SJSA1 (cell line): Measurements from ENCODE around the gene SCN5A. TPM values are rescaled to one million over a fixed set of nuclear protein-coding genes. Genes with fewer than 3 reads are reported as not detected.

Source experiments
- DNase-seq, 2 experiments: peaks; one replicate each; pipeline ENCODE4 v3.0.0-alpha.2; 2015 to 2020; ENCODE audit warnings: low spot score in 2 of 2, low read depth in 1 of 2
- H3K27ac ChIP-seq: fragments of 250-450 bp; sonication (Bioruptor Pico); 2 replicates; pipeline ENCODE4 v1.5.1; 2020; ENCODE audit warnings: mild to moderate bottlenecking, moderate library complexity
- H3K27me3 ChIP-seq: fragments of 250-450 bp; sonication (Bioruptor Pico); replicated peaks from 2 replicates; pipeline ENCODE4 v1.5.1; 2020; ENCODE audit warnings: mild to moderate bottlenecking, moderate library complexity
- H3K36me3 ChIP-seq: fragments of 250-450 bp; sonication (Bioruptor Pico); 2 replicates; pipeline ENCODE4 v1.5.1; 2020; ENCODE audit warnings: mild to moderate bottlenecking
- H3K4me1 ChIP-seq: fragments of 250-450 bp; sonication (Bioruptor Pico); replicated peaks from 2 replicates; pipeline ENCODE4 v1.6.1; 2021; ENCODE audit warnings: mild to moderate bottlenecking
- H3K4me3 ChIP-seq: fragments of 250-450 bp; sonication (Bioruptor Pico); 2 replicates; pipeline ENCODE4 v1.5.1; 2020; ENCODE audit warnings: mild to moderate bottlenecking
- H3K9me3 ChIP-seq: fragments of 250-450 bp; sonication (Bioruptor Pico); replicated peaks from 2 replicates; pipeline ENCODE4 v1.5.1; 2020; ENCODE audit warnings: mild to moderate bottlenecking
- total RNA-seq: library from RNA; depleted of rRNA; stranded (reverse); fragments of >200 nt; shearing (Covaris generic); gene quantifications from 2 replicates; pipeline ENCODE4 v1.2.3, GENCODE V29; 2014

SCN5A gene
- total RNA-seq, 1 experiment from 2014 or later = 1.6 TPM

DNA sequence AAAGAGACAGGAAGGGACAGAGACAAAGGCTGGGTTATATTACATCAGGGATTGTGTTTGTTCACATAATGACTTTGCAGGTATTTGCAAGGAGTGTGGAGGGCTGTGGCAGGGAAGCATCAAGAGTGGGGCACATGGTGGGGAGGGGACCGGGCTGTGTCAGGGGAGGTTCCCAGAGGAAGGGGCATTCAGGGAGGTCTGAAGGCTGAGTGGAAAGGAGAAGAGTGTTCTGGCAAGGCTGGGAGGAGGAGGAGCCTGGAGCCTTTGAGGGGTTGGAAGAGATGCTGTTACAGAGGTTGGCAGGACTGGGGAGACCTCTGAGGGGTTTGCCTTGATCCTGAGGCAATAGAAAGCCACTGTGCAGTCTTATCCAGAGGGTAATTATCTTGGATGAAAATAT lies 103.9 kb downstream of the SCN5A start:
- Histone ChIP-seq H3K4me1 (no peaks in the 10 kb centered on the region), H3K27me3 (no peaks in the 10 kb centered on the region), H3K36me3 (no peaks in the 10 kb centered on the region), H3K9me3 (no peaks in the 10 kb centered on the region), H3K27ac (no peak overlapping the region), H3K4me3 (no peak overlapping the region)
- DNase-seq = no peak

GRCh38 chr3:38544926-38545325 lies 104.6 kb downstream of the SCN5A start:
- no peak overlapping the region for H3K4me3 ChIP-seq
- H3K27ac ChIP-seq = no peak overlapping the region
- H3K9me3 ChIP-seq = no peaks in the 10 kb centered on the region
- no peaks in the 10 kb centered on the region for H3K27me3 ChIP-seq
- no peaks in the 10 kb centered on the region for H3K4me1 ChIP-seq
- DNase-seq = no peak
- no peaks in the 10 kb centered on the region for H3K36me3 ChIP-seq

DNA sequence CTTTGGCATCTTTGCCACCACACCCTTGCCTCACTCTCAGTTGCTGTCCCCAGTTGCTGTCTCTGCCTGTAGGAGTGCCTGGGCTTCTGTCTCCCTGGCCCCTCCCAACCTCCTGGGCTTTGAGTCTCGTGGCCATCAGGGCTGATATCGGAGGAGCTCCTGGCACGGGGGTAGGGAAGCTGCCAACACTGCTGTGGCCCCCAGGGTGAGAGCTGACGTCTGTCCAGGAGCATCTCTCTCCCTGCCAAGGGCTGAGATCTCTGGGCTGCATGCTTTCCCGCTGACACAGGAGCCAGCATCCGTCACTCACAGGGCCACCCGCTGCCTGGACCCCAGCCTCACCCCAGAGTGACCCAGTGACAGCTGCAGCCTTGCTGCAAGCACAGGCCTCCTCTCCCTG lies 105.9 kb downstream of the SCN5A start:
- no peaks in the 10 kb centered on the region for H3K4me1 ChIP-seq
- no peak for DNase-seq
- no peak overlapping the region for H3K27ac ChIP-seq
- H3K4me3 ChIP-seq = no peak overlapping the region
- no peaks in the 10 kb centered on the region for H3K36me3 ChIP-seq
- no peaks in the 10 kb centered on the region for H3K9me3 ChIP-seq
- no peaks in the 10 kb centered on the region for H3K27me3 ChIP-seq

GRCh38 chr3:38542401-38543298 lies 106.8 kb downstream of the SCN5A start:
- H3K4me3 ChIP-seq = no peak overlapping the region
- DNase-seq = no peak
- no peaks in the 10 kb centered on the region for H3K27me3 ChIP-seq
- no peaks in the 10 kb centered on the region for H3K4me1 ChIP-seq
- no peaks in the 10 kb centered on the region for H3K9me3 ChIP-seq
- H3K27ac ChIP-seq = no peak overlapping the region
- H3K36me3 ChIP-seq = no peaks in the 10 kb centered on the region

DNA sequence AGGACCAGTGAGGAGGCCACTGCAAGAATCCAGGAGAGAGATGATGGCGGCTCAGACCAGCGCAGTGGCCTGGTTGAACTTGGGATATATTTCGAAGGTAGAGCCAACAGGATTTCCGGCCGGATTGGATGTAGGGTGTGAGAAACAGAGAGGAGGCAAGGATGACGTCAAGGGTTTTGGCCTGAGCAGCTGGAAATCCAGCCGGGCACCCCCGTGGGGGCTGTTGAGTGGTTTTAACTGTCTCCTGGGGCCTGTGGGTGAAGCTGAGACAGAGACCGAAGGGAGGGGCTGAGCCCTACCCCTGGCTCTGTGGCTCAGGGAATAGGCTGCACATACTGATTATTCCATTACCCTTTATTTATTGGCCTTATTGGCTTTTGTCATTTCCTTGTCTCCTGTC lies 107.7 kb downstream of the SCN5A start:
- Histone ChIP-seq H3K9me3 (no peaks in the 10 kb centered on the region), H3K4me3 (no peak overlapping the region), H3K27ac (no peak overlapping the region), H3K27me3 (no peaks in the 10 kb centered on the region), H3K36me3 (no peaks in the 10 kb centered on the region), H3K4me1 (no peaks in the 10 kb centered on the region)
- DNase-seq = no peak

DNA sequence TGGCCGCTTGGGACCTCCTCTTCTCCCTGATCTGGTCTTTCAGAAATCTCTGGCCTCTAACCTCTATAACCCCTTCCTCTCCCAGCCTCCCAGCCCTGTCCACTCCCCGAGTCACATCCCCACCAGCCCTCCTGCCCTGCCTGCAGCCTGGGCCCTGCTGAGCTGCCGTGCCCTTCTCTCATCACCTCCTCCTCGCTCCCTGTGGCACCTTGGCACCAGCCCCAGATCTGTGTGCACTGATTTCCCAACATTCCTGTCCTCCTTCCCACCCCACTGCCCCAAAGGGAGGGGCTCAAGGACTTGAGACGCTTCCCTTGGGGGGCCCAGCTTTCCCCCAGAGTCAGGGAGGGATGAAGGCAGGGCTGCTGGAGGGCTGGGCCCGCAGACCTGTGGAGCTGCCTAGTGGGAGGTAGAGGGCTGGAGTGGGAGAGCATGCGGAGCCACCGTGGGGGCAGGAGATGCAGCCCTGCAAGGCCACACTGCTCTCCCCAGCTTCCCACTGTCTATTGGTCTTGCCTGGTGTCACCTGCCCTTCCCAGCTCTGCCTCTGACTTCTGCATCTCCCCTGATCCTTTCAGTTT lies 110.6 kb downstream of the SCN5A start:
- no peak overlapping the region for H3K4me3 ChIP-seq
- DNase-seq = no peak
- H3K27ac ChIP-seq = no peak overlapping the region
- no peaks in the 10 kb centered on the region for H3K9me3 ChIP-seq
- H3K36me3 ChIP-seq = no peaks in the 10 kb centered on the region
- no peaks in the 10 kb centered on the region for H3K4me1 ChIP-seq
- H3K27me3 ChIP-seq = no peaks in the 10 kb centered on the region

- DNase-seq = no peak
- Histone ChIP-seq H3K4me1 (no peaks in the 10 kb centered on the region), H3K36me3 (no peaks in the 10 kb centered on the region), H3K4me3 (no peak overlapping the region), H3K27me3 (no peaks in the 10 kb centered on the region), H3K27ac (no peak overlapping the region), H3K9me3 (no peaks in the 10 kb centered on the region)
Observed at GRCh38 chr3:38536671-38537070, 112.8 kb downstream of the SCN5A start.

DNA sequence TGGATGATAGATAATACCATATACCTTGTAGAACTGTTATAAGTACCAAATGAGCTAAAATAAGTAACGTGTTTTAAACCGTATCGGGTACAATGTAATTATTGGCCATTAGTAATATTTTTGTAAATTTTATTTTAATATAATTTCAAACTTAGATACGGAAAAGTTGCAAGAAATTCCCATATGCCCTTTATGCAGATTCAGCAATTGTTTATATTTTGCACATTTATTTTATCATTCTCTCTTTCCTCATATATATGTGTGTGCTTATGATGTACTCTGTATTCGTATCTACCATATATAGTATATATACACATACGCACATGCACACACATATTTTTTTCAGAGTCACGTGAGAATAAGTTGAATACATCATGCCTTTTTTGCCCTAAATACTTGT lies 114.9 kb downstream of the SCN5A start:
- DNase-seq = no peak
- Histone ChIP-seq H3K36me3 (no peaks in the 10 kb centered on the region), H3K4me3 (no peak overlapping the region), H3K9me3 (no peaks in the 10 kb centered on the region), H3K27ac (no peak overlapping the region), H3K27me3 (no peaks in the 10 kb centered on the region), H3K4me1 (no peaks in the 10 kb centered on the region)

GRCh38 chr3:38534180-38534579 lies 115.3 kb downstream of the SCN5A start:
- H3K36me3 ChIP-seq = no peaks in the 10 kb centered on the region
- no peak overlapping the region for H3K27ac ChIP-seq
- H3K9me3 ChIP-seq = no peaks in the 10 kb centered on the region
- no peaks in the 10 kb centered on the region for H3K4me1 ChIP-seq
- no peaks in the 10 kb centered on the region for H3K27me3 ChIP-seq
- H3K4me3 ChIP-seq = no peak overlapping the region
- DNase-seq = no peak

DNA sequence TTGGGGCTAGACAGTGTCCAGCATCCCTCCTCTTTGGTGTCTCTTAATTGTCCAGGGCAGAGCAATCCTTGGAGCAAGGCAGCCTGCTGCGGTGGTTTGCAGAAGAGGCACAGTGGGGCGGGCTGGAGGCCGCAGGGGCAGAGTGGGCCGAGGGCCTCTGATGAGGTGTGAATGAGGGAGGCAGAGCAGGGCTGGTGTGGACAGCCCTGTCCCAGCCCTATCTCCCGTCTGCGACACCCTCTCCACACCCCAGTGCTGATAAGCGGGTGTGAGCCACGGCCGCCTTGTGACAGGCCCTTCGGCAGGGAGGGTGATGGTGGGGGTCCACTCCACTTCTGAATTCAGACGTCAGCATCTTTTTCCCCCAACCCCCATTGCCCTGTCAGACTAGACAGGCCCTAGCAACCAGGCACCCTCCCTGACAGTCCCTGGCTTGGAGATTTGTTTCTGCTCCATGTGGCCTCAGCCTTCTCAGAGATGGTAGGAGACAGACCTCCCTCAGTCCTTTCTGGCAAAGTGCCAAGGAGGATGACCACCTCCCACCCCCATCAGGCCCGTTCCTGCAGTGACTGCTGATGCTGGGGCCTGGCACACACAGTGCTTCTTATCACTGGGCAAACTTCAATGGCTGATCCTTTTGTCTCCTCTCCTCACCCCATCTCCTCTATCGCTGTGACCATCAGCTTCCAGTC lies 116.1 kb downstream of the SCN5A start:
- Histone ChIP-seq H3K4me1 (no peaks in the 10 kb centered on the region), H3K27ac (no peak overlapping the region), H3K9me3 (no peaks in the 10 kb centered on the region), H3K27me3 (no peaks in the 10 kb centered on the region), H3K36me3 (no peaks in the 10 kb centered on the region), H3K4me3 (no peak overlapping the region)
- no peak for DNase-seq

- H3K4me3 ChIP-seq = no peak overlapping the region
- no peaks in the 10 kb centered on the region for H3K4me1 ChIP-seq
- H3K27ac ChIP-seq = no peak overlapping the region
- no peaks in the 10 kb centered on the region for H3K27me3 ChIP-seq
- H3K36me3 ChIP-seq = no peaks in the 10 kb centered on the region; the same call in 1 of the 2 replicates
- no peaks in the 10 kb centered on the region for H3K9me3 ChIP-seq
- no peak for DNase-seq
Observed at GRCh38 chr3:38532529-38532928, 117.0 kb downstream of the SCN5A start.

DNA sequence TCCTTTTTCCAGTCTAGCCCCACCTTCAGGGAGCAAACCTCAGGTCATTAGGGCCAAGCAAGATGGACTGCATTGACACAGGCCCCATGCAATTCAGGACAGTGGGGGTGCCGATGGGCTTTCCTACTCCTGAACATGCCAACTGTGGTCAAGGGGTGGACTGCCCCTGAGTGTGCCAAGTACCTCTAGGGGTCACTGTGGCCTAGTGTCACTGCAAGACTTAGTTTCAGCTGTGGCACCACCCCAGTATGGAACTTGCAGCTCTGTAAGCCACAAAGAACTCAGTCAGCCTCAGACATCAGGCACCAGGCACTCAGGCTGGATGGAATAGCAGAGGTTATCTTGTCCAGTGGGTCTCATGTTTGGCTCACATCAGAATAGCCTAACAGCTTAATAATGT lies 121.0 kb downstream of the SCN5A start:
- no peak for DNase-seq

GRCh38 chr3:38526792-38527191 lies 122.7 kb downstream of the SCN5A start:
- no peaks in the 10 kb centered on the region for H3K27me3 ChIP-seq
- no peak overlapping the region for H3K27ac ChIP-seq
- peaks cover 26% of the 10 kb centered on the region for H3K36me3 ChIP-seq
- H3K4me3 ChIP-seq = no peak overlapping the region
- H3K4me1 ChIP-seq = no peaks in the 10 kb centered on the region
- no peaks in the 10 kb centered on the region for H3K9me3 ChIP-seq
- DNase-seq = no peak

More for the DNA sequence above, 121.0 kb downstream of the SCN5A start:
- H3K36me3 ChIP-seq = peaks cover 19% of the 10 kb centered on the region
- H3K4me1 ChIP-seq = no peaks in the 10 kb centered on the region
- no peaks in the 10 kb centered on the region for H3K9me3 ChIP-seq
- no peak overlapping the region for H3K27ac ChIP-seq
- no peaks in the 10 kb centered on the region for H3K27me3 ChIP-seq
- no peak overlapping the region for H3K4me3 ChIP-seq

DNA sequence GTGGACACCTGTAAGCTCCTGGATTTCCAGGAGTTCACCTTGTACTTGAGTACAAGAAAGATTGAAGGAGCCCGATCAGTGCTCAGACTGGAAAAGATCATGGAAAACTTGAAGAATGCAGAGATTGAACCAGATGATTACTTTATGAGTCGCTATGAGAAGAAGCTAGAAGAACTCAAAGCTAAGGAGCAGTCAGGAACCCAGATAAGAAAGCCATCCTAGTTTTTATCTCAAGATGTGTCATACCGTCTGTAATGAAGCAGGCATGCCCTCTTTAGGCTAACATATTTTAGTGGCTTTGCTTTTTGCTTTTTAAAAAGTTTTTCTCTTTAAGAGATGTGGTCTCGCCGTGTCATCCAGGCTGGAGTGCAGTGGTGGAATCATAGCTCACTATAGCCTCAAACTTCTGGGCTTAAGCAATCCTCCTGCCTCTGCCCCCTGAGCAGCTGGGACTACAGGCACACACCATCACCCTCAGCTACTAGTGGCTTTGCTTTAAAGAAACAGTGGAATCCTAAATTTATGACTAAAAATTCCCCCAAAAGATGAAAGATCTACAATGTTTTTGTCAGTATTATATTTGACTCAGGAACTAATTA lies 125.2 kb downstream of the SCN5A start:
- Histone ChIP-seq H3K27ac (no peak overlapping the region), H3K9me3 (no peaks in the 10 kb centered on the region), H3K4me3 (no peak overlapping the region), H3K36me3 (peaks cover 30% of the 10 kb centered on the region), H3K4me1 (no peaks in the 10 kb centered on the region), H3K27me3 (no peaks in the 10 kb centered on the region)
- DNase-seq = no peak
